ENCODE data around the gene CCDC88A.
"Not testable (repeated sequence)": the region's sequence is repeated elsewhere in the genome, so short reads cannot be mapped to it uniquely, and the experiment has no call there.

The CCDC88A gene

DNA sequence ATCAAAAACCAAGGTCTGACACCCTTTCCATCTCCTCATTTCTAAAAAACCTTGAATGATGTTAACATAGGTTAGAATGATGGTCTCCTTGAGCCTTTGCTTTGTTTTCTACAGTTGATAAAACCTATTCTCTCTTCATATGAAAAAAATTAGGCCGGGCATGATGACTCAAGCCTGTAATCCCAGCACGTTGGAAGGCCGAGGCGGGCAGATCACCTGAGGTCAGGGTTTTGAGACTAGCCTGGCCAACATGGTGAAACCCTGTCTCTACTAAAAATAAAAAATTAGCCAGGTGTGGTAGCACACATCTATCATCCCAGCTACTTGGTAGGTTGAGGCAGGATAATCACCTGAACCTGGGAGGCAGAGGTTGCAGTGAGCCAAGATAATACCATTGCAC is 49.4 kb downstream of the CCDC88A start:
- no peak for DNase-seq

DNA sequence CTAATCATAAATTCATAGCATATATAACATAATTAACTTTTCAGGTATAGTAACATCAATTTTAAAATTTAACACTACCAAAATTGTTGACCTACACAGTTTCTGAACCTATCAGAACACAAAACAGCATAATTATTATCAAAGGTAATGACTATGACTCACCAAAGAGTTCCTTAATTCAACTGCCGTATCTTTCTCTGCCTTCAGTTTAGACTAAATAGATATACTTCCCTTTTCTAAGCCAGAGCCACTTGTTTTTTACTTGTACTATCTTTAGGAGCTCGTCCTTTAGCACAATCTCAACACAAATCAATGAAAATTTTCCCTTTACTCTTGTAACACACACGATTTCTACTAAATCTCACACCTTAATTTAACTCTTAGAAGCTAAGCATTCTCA is 54.4 kb downstream of the CCDC88A start:
- DNase-seq: no peak

DNA sequence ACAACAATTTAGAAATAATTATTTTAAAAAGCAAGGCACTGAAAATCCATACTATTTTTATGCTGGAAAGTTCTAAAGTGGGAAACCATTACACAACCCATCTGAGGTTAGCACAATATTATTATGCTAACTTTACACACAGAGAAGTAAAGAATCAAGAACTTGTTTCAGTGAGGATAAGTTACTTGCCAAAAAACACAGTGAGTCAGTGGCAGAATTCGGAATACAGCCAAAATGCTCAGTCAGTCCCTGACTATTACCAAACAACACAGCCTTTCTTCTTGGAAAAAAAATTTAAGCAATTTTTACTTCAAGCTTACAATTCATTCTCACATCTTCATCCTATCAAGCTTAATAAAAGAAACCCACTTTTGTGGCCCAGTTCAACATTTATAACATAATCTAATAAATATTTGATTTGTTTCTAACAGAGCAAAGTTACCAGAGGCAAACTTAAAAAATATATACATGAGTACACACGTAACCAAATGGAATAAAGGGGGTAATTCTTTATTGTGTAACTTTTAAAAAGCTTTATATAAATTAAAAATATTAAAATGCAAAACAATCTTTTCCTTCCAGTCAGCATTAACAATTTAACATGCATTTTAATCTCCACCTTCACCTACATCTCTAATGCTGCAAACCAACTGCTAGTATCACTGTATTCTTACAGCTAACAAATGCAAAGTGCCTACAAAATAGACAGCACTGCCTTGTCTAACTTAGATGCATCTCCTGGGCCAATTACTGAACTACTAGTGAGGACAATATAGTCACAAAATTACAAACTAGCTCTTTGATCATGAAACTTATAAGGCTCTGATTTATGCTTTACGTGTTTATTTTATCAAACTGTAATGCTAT is 55.2 kb downstream of the CCDC88A start:
- no peak for DNase-seq

DNA sequence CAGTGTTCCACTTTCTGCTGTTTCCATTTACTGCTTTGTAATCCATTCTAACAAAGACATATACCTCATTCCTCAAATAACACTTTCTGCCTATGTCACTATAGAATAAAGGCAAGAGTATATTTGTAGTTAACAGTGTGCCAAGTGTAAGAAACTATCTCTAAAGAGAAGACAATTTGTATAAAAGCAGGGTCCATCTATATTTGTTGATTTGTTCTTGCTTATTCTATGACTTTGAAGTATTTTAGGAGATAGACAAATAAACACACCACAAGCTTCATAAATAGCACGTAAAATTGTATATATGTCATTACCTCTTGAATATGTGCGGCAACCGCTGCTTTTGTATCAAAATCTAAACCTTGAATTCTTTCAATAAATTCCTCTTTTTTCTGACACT is 56.0 kb downstream of the CCDC88A start:
- no peak for DNase-seq

DNA sequence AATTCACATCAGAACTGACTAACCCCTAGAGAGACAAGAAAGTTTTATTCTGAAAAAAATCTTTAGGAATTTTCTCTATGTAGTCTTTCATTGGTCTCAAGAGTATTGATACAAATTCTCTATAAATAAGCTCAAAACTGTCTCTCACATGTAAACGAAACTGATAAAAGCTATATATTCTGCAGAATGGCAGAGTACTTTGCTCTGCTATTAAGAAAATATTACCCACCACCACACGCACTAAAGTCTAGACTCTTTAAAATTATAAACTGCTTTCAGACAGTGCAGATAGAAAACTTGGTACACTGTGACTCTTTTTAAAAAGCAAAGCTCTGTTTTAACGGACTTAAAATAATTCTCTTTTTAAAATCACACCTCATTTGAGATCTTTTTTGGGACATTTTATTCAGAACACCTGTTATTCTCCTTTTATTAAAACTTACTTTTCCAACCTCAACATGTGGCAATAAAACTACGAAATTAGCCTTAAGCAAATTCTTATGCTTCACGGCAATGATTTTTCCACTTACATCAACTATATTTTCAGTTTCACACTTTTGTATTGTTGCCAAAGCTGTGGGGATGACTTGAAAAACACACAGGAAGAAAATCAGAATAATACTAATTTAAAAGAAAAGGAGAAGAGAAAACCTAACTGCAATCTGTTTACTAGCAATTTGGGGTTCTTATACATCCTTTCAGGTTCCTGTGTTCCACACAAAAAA is 58.0 kb downstream of the CCDC88A start:
- no peak for DNase-seq

DNA sequence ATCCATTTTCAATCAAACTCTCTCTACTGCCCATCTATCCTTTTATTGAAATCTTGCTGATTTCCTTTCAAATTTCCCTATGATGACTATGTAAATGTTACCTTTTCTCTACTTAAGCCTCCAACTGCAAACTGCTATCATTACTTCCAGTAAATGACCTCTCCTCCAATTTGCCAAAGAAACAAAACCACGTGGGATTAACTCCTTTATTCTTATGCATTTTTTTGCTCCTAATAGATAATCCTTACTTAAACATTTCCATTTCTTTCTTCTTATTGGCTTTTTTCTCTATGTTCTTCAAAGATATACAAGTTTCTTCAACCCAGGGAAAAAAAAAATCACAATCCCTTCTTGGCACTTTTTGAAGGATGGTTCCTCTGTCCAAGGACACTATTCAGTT is 61.2 kb downstream of the CCDC88A start:
- no peak for DNase-seq

DNA sequence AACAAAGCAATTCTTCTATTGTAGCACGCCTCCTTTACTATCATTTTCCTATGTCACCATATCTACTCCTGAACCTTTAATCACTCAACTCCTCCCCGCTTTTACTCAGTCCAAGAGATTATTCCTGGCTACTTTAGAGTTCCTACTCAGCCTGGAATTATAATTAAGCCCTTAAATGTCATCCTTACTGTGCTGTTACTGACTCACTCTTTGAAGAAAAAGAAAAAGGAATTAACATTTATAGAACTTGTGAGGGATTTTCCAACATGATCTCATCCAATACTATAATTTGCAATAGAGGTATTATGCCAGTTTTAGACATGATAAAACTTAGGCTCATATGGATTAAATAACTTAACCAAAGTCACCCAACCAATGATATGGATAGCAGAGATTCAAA is 61.7 kb downstream of the CCDC88A start:
- DNase-seq: peak; percentile 28

DNA sequence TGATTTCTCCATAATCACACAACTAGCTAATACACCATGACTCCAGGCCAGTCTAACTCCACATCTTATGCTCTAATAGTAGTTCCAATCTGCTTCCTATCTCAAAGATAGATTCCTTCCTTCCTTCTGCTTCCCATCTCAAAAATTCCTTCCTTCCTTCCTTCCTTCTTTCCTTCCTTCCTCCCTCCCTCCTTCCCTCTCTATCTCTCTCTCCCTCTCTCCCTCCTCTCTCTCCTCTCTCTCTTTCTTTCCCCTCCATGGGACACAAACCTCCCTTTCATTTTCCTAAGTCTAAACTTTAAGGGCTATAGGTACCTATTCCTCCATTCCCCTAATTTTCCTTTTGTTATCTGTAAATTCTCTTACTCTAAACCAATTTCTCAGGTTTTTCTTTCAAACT is 62.5 kb downstream of the CCDC88A start:
- no peak for DNase-seq

DNA sequence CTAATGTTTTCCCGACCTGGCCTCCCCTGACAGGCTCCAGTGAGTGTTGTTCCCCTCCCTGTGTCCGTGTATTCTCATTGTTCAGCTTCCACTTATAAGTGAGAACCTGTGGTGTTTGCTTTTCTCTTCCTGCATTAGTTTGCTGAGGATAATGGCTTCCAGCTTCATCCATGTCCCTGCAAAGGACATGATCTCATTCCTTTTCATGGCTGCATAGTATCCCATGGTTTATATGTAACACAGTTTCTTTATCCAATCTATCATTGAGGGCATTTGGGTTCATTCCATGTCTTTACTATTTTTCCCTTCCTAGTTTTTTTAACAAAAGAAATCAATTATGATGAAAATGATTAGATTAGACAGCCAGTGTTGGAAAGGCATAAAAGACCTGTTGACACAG is 63.5 kb downstream of the CCDC88A start:
- not testable (repeated sequence) for DNase-seq

DNA sequence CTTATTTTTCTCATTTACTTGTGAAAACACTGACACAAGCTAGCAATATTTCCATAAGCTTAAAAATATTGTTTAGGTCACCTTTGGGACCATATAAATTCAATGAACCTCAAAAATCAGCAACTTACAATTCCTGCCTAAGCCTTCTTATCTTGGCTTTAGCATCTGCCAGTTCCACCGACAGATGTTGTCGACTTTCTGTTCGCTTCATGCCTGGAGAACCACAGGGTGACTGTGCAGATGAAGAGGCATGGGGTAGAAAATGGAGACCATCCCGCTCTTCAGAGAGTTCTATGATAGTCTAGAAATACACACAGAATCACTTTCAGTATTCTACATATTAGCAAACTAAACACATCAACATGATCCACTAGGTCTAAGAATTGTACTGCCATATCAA is 64.2 kb downstream of the CCDC88A start:
- DNase-seq: peak; percentile 54

DNA sequence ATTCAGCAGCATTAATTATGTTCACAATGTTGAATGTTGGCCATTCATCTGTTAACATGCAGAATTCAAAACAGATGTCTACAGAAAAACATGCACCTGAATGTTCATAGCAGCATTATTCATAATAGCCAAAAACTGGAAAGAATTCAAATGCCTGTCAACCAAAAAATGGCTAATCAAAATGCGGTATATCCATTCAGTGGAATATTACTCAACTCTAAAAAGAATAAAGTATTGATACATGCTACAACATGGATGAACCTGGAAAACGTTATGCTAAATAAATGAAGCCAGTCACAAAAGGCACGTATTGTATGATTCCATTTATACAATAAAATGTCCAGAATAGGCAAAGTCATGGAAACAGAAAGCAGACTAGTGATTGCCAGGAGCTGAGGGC is 68.0 kb downstream of the CCDC88A start:
- no peak for DNase-seq

DNA sequence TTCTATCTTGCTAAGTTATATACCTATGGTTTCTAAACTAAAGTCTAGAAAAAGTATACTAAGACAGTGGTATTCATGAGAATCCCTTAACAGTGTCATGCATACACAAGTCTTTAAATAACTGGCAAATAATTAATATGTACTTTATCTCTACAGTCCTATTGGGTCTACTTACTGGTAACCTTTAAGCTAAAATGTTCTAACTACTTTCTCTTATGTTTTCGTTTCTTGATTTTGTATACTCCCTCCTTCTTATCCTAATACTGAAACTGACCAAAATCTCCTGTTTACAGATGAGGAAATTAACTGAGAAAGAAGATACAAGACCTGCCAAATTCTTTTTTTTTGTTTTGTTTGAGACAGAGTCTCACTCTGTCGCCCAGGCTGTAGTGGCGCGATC is 74.6 kb downstream of the CCDC88A start:
- no peak for DNase-seq

DNA sequence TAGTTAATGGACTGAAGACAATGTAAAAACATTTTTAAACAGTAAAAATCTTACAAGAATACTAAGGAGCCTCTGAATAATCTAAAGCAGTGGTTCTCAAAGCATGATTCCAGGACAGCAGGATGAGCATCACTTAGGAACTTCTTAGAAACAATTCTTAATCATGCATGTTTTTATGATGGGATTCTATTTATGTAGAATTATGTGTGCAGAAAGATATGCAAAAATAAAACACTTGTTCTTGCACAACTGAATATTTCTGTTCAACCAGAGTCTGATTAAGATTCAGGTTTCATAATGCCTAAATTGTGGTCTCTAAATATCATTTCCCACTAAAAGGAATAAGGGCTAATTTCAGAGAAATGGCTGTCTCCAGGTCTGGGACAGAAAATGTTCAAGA is 81.4 kb downstream of the CCDC88A start:
- no peak for DNase-seq

DNA sequence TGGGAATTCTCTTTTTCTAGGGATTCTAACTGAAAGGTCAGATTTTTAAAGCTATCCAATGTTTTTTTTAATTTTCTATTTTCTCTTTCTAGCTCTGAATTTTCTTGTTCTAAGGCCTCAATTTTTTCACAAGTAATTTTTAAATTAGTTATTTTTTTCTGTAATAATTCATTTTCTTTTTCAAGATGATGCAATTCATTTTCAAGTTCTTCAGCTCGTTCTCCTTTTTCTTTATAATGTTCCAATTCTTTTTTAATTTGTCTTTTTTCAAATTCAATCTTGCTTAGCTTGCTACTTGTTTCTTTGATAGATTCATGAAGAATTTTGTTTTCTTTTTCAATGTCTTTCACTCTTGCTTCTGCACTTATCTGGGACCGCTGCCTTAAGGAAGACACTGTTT is 84.9 kb downstream of the CCDC88A start:
- no peak for DNase-seq

DNA sequence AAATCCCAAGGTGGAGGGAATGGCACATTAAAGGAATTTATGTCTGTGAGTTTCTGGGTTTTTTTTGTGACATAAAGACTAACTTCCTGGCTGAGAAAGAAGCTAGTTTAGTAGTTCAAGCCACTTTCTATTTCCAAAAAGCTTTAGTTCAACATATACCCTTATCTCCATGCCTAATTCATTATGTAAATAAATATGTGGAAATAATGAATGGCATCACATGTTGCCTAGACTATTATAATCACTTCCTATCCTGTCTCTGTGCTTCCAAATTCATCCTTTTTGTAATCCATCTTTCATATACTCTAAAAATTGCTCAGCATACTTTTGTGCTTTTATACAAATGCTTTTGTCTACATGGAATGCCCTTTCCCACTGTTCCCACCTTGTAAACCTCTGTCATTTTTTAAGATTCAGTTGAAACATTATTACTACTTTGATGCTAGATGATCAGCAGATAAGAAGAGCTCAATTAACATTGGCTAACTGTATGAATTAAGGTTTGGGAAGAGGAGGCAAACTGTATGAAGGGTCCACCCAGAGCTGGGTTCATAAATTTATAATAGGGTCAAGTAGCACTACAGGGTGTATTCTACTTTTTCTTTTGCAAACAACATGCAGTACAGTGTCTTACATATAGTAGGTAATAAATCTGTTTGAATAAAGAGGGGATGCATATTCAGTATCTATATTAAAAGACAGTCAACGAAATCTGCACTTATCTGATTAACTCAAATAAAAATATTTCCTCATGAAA is 88.9 kb downstream of the CCDC88A start:
- no peak for DNase-seq

DNA sequence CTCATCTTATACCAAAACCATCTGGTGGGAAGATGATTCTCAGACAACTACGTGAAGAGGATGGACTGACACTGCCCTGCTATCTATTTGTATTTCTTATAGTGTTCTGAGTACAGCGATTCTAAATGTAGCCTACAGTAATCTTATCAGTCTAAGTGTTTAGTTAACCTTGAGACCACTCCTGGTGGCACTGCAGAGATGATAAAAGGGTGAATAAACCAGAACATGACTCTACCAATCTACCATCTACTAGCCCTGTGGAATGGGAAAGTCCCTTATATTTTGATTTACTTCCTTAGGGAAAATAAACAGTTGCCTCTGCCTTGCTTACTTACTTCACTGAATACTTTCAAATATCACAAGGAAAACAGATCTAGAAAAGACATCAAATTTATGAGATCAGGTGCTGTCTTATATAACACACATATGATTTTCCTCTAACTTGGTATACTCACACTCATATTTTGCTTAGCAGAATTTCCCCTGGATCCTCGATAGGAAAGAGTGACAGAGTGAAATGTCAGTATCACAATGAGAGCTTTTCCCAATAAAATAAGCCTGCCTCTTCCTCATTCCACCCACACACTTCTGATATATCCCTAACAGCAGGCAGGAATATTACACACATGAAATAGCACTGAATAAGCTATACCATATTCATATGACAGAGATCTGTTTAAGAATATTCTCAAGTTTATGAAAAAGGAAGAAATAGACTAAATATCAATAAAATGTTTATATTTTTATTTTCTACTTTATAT is 92.0 kb downstream of the CCDC88A start:
- DNase-seq: no peak

DNA sequence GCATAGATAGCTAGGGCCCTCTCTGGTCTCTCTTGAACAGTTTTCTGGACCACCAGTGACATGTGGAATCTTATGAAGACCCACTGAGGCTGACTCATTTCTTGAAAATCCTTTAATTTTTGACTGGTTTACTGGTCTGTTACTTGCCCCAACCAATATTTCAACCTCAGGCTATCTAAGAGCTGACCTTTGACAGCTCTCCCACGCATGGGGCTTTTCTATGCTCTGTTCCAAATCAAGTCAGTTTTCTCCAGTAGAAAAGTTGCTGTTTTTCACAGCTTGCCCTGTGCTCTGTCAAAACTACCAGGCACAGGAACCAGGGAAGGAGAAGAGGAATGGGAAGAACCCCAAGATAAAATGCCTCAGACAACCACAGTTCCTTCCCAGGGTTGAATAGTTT is 104.7 kb downstream of the CCDC88A start:
- no peak for DNase-seq

DNA sequence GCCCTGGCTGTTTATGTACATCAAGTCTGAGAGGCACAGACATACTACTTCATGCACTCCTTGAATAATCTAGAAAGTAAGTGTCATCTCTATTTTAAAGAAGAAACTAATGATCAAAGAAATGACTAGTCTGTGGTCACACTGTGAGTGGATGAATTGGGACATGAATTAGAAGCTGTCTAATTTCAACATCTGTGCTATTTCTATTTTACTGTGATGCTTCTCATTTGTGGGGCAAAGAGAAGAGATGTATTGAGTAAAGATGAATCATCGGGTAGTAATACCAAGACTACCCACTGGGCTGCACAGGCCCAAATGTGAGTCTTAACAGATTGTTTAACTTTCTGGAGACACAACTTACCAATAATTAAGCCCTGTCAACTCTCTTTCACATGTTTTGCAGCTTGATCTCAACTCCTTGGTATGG is 108.2 kb downstream of the CCDC88A start:
- DNase-seq: peak; percentile 6

DNA sequence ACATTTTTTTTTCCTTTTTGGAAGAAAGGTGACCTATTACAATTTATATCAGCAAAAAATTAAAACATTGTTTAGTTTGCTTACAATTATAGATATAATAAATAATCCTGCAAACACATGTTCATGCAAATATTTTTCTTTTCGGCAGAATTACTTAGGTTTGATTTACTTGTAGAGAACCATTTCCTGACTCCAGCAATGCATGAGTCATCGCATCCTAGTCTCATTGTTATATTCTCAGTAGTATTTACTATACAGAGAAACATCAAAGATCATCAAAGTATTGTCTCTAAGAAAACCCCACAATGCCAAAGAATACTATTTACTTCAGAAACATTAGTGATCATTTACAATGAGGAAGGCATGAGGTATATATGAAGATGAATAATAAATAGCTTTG is 110.2 kb downstream of the CCDC88A start:
- DNase-seq: no peak

DNA sequence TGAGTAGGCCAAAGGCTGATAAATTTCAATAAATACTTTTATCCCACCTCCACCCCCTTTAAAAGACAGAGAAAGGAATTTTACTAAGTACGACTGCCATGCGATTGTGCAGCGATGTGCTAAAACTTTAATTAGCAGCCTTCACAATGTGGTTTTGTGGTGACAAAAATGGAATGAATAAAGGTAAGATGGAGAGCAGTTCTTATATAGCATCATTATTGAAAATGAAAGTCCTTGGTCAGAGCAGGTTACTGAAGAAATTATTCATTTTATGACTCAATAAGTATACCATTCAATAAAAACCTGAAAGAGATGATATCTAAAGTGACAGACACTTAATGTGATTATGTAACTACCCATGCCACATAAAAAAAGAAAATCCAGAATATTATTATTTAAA is 117.4 kb downstream of the CCDC88A start:
- DNase-seq: no peak

DNA sequence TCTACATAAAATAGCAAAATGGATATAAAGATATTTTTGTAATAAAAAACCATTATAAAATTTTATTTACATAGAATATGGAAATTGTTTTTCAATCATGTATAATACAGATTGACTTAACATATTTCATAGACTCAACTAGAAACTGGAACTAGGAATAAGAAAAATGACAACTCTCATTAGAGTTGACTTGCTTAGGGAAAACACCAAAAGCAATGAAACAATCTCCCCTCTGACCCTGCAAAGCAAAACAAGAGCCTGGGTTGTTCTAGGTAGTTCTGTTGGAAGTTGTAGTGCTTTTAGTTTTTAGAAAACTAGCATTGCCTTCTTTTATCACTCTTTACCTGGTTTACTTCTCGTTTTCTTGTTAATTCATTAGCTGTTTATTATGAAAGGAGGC is 118.4 kb downstream of the CCDC88A start:
- no peak for DNase-seq

DNA sequence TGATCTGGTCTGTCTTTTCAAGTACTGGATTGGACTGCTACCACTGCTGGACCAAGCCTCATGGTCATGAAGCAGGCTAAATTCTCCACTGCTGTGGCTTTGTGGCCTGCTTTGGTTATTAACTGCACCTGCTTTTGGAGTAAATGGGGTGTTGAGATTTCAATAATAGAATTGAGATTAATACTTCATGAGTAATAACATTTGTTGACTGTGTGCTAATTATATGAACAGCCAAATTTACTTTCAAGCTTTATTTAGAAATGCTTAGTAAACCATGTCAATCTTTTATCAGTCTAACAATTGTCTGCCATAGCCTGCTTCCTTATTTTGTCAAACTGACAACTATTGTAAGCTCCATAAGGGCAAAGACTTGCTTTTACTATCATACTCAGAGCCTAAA is 123.3 kb downstream of the CCDC88A start:
- no peak for DNase-seq

DNA sequence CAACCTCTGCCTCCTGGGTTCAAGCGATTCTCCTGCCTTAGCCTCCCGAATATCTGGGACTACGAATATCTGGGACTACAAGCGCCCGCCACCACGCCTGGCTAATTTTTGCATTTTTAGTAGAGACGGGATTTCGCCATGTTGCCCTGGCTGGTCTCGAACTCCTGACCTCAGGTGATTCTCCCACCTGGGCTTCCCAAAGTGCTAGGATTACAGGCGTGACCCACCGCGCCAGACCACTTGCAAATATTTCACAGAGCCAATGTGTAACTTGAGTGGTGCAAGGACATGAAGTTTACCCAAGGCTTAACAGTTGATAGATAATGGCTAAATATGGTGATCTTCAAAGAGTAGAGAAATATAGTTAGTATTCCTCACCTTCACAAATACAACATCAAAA is 136.6 kb downstream of the CCDC88A start:
- no peak for DNase-seq

Data from NCI-H82 (cell line).